Esophagus squamous epithelium (tissue), 5 donors: ENCODE results near the gene TBC1D13. TPM values are rescaled to one million over a fixed set of nuclear protein-coding genes. Genes with fewer than 3 reads are reported as not detected.

Experiments used
- DNase-seq: peaks from one replicate; lab custom pipeline; 2025; lab: John Stamatoyannopoulos, UW
- H3K27ac ChIP-seq, 4 donors: fragments of 200-600 bp; sonication (generic); one replicate each; pipeline ENCODE4 v1.5.1; 2016 to 2019; ENCODE audit warnings: mild to moderate bottlenecking in 1 of 4
- H3K27me3 ChIP-seq, 4 donors: fragments of 200-600 bp; sonication (generic); 1 replicate in 3 of 4; 2 replicates in 1 of 4; pipeline versions ENCODE4 v1.5.1 to v1.6.0; 2017 to 2021; ENCODE audit warnings: antibody characterized with exemption in 1 of 4
- H3K36me3 ChIP-seq, 3 donors: fragments of 200-600 bp; sonication (generic); one replicate each; pipeline ENCODE4 v1.5.1; 2016 to 2019
- H3K4me1 ChIP-seq, 3 donors: fragments of 200-600 bp; sonication (generic); one replicate each; pipeline ENCODE4 v1.5.1; 2017 to 2019
- H3K4me3 ChIP-seq, 4 donors: fragments of 200-600 bp; sonication (generic); 1 replicate in 3 of 4; 2 replicates in 1 of 4; pipeline ENCODE4 v1.5.1; 2016 to 2019; ENCODE audit warnings: mild to moderate bottlenecking in 2 of 4, moderate library complexity in 1 of 4
- H3K9me3 ChIP-seq, 3 donors: fragments of 200-600 bp; sonication (generic); one replicate each; pipeline ENCODE4 v1.5.1; 2016 to 2019
- CTCF ChIP-seq, 6 experiments: fragments of 450-650 bp in 4 of 6; fragments of 200-600 bp in 2 of 6; sonication (generic) in 2 of 6; IDR thresholded peaks; one replicate each; pipeline ENCODE4 v1.5.1; 2016 to 2019; ENCODE audit warnings: antibody characterized with exemption in 6 of 6, mild to moderate bottlenecking in 4 of 6, moderate library complexity in 4 of 6
- POLR2A ChIP-seq, 4 donors: fragments of 450-650 bp; IDR thresholded peaks; one replicate each; pipeline ENCODE4 v1.6.1; 2017; ENCODE audit warnings: antibody characterized with exemption in 4 of 4, mild to moderate bottlenecking in 4 of 4, moderate library complexity in 3 of 4
- WGBS, 2 donors: methylation state at CpG; one replicate each; pipeline ENCODE4 v1.1.5; 2018; 5-methylcytosine and 5-hydroxymethylcytosine counted together
- intact Hi-C: fragments of 100-400 bp; cut with DNase I; formaldehyde crosslinking; loops from one replicate; pipeline ENCODE4 v1.15.0; 2022
- total RNA-seq, 4 donors: library from RNA; depleted of rRNA; stranded (reverse); fragments of >200 nt; gene quantifications; one replicate each; pipeline ENCODE4 v1.1.0, GENCODE V29; 2016
- donor health status: DM: yes; HTN: yes; CAD: no.

Gene TBC1D13
- total RNA-seq, 4 donors from 2014 or later: 9.6 to 17.9 (median 16.7) TPM

- no peaks in the 10 kb centered on the region for H3K27me3 ChIP-seq
- no peaks in the 10 kb centered on the region for H3K4me1 ChIP-seq
- no peak for DNase-seq
- 89 to 94% methylated on average over 10 to 12 of the region's 22 CpGs for WGBS, 2 donors
- TF ChIP-seq POLR2A (IDR thresholded peaks at IDR 0.05) (no peak), CTCF (IDR thresholded peaks at IDR 0.05) (no peak)
- intact Hi-C loops: no loop called here
- no peaks in the 10 kb centered on the region for H3K9me3 ChIP-seq
- no peak overlapping the region for H3K4me3 ChIP-seq
- H3K36me3 ChIP-seq: peaks cover 12 to 91% (median 21%) of the 10 kb centered on the region in 3 donors
- H3K27ac ChIP-seq: no peak overlapping the region
Observed at GRCh38 chr9:128750926-128751595, 36.0 kb upstream of the TBC1D13 start.

GRCh38 chr9:128753627-128754026 lies 33.4 kb upstream of the TBC1D13 start:
- Histone ChIP-seq H3K27me3 (no peaks in the 10 kb centered on the region), H3K9me3 (no peaks in the 10 kb centered on the region), H3K4me3 (no peak overlapping the region), H3K36me3 (peaks cover 12 to 66% (median 21%) of the 10 kb centered on the region in 3 donors), H3K27ac (no peak overlapping the region), H3K4me1 (no peaks in the 10 kb centered on the region)
- intact Hi-C loops: no loop called here
- 89 to 93% methylated on average over 3 to 5 of the region's 16 CpGs for WGBS, 2 donors
- TF ChIP-seq POLR2A (IDR thresholded peaks at IDR 0.05): no peak
- DNase-seq: no peak

- no peaks in the 10 kb centered on the region for H3K27me3 ChIP-seq
- no peaks in the 10 kb centered on the region for H3K4me1 ChIP-seq
- H3K9me3 ChIP-seq: no peaks in the 10 kb centered on the region
- H3K27ac ChIP-seq: no peak overlapping the region
- WGBS, 2 donors: 79 to 93% methylated on average over 6 of the region's 6 CpGs
- no peak overlapping the region for H3K4me3 ChIP-seq
- no peak for DNase-seq
- TF ChIP-seq POLR2A (IDR thresholded peaks at IDR 0.05) (no peak), CTCF (IDR thresholded peaks at IDR 0.05) (no peak)
- intact Hi-C loops: no loop called here
- peaks cover 2 to 29% (median 9%) of the 10 kb centered on the region in 3 donors for H3K36me3 ChIP-seq
Observed at GRCh38 chr9:128757602-128758001, 29.5 kb upstream of the TBC1D13 start.

- Histone ChIP-seq H3K27ac (no peak overlapping the region), H3K4me3 (no peak overlapping the region), H3K27me3 (no peaks in the 10 kb centered on the region), H3K36me3 (peaks cover 0 to 31% (median 0%) of the 10 kb centered on the region in 3 donors), H3K9me3 (no peaks in the 10 kb centered on the region), H3K4me1 (peaks cover 0 to 6% (median 0%) of the 10 kb centered on the region in 3 donors)
- 72 to 75% methylated on average over 7 to 9 of the region's 9 CpGs for WGBS, 2 donors
- TF ChIP-seq POLR2A (IDR thresholded peaks at IDR 0.05) (no peak), CTCF (IDR thresholded peaks at IDR 0.05) (no peak)
- DNase-seq: no peak
- intact Hi-C loops: no loop called here
Observed at GRCh38 chr9:128762671-128763449, 24.2 kb upstream of the TBC1D13 start.

GRCh38 chr9:128764361-128764760 lies 22.7 kb upstream of the TBC1D13 start:
- no peak overlapping the region for H3K27ac ChIP-seq
- H3K36me3 ChIP-seq: peaks cover 0 to 35% (median 0%) of the 10 kb centered on the region in 3 donors
- 73 to 81% methylated on average over 3 to 4 of the region's 6 CpGs for WGBS, 2 donors

More at GRCh38 chr9:128764361-128764760, 22.7 kb upstream of the TBC1D13 start:
- Histone ChIP-seq H3K27me3 (no peaks in the 10 kb centered on the region), H3K4me3 (no peak overlapping the region), H3K9me3 (no peaks in the 10 kb centered on the region), H3K4me1 (peaks cover 0 to 16% (median 0%) of the 10 kb centered on the region in 3 donors)
- intact Hi-C loops: no loop called here
- TF ChIP-seq CTCF (IDR thresholded peaks at IDR 0.05) (no peak), POLR2A (IDR thresholded peaks at IDR 0.05) (no peak)
- DNase-seq: no peak
